HG03066 (cell line): ENCODE results near the gene KAT6B.

Experiments
- ATAC-seq: cut with Tn5 transposase; IDR thresholded peaks from one replicate; pipeline ENCODE4 v1.9.1; 2021; ENCODE audit warnings: low read depth; ENCODE audit not compliant: unreplicated experiment

Gene KAT6B

GRCh38 chr10:74976565-74976964, 150.2 kb downstream of the KAT6B start:
- no peak for ATAC-seq

- ATAC-seq = no peak
Observed at GRCh38 chr10:74977072-74977471, 150.7 kb downstream of the KAT6B start.

GRCh38 chr10:74977913-74978847, 151.8 kb downstream of the KAT6B start:
- peak; percentile 76 for ATAC-seq

GRCh38 chr10:74981831-74982633, 155.6 kb downstream of the KAT6B start:
- ATAC-seq = no peak

- no peak for ATAC-seq
Observed at GRCh38 chr10:74982634-74982982, 156.2 kb downstream of the KAT6B start.

- ATAC-seq = no peak
Observed at GRCh38 chr10:74983383-74983782, 157.0 kb downstream of the KAT6B start.

- no peak for ATAC-seq
Observed at GRCh38 chr10:74987339-74988053, 161.1 kb downstream of the KAT6B start.

GRCh38 chr10:74988054-74988775, 161.8 kb downstream of the KAT6B start:
- no peak for ATAC-seq

GRCh38 chr10:74988832-74989561, 162.6 kb downstream of the KAT6B start:
- no peak for ATAC-seq

- no peak for ATAC-seq
Observed at GRCh38 chr10:74991435-74991834, 165.0 kb downstream of the KAT6B start.

- ATAC-seq = no peak
Observed at GRCh38 chr10:74992068-74992467, 165.7 kb downstream of the KAT6B start.

GRCh38 chr10:74993649-74994048, 167.2 kb downstream of the KAT6B start:
- ATAC-seq = no peak

- peak; percentile 72 for ATAC-seq
Observed at GRCh38 chr10:74994854-74995253, 168.5 kb downstream of the KAT6B start.

GRCh38 chr10:74995806-74996205, 169.4 kb downstream of the KAT6B start:
- ATAC-seq = no peak

- ATAC-seq = no peak
Observed at GRCh38 chr10:74997163-74997562, 170.8 kb downstream of the KAT6B start.

- peak; percentile 74 for ATAC-seq
Observed at GRCh38 chr10:75000748-75001321, 174.4 kb downstream of the KAT6B start.

GRCh38 chr10:75001715-75002350, 175.4 kb downstream of the KAT6B start:
- ATAC-seq = no peak

- ATAC-seq = no peak
Observed at GRCh38 chr10:75002351-75002725, 175.9 kb downstream of the KAT6B start.
